Esophagus squamous epithelium (tissue), 5 donors: Measurements from ENCODE around the gene FGF14. TPM values are rescaled to one million over a fixed set of nuclear protein-coding genes. Genes with fewer than 3 reads are reported as not detected.
A peak's percentile ranks its signal among the peaks of the same experiment; 100 is the strongest.

Source experiments
- DNase-seq: peaks from one replicate; lab custom pipeline; 2025; lab: John Stamatoyannopoulos, UW
- H3K27ac ChIP-seq, 4 donors: fragments of 200-600 bp; sonication (generic); one replicate each; pipeline ENCODE4 v1.5.1; 2016 to 2019; ENCODE audit warnings: mild to moderate bottlenecking in 1 of 4
- H3K27me3 ChIP-seq, 4 donors: fragments of 200-600 bp; sonication (generic); 1 replicate in 3 of 4; 2 replicates in 1 of 4; pipeline versions ENCODE4 v1.5.1 to v1.6.0; 2017 to 2021; ENCODE audit warnings: antibody characterized with exemption in 1 of 4
- H3K36me3 ChIP-seq, 3 donors: fragments of 200-600 bp; sonication (generic); one replicate each; pipeline ENCODE4 v1.5.1; 2016 to 2019
- H3K4me1 ChIP-seq, 3 donors: fragments of 200-600 bp; sonication (generic); one replicate each; pipeline ENCODE4 v1.5.1; 2017 to 2019
- H3K4me3 ChIP-seq, 4 donors: fragments of 200-600 bp; sonication (generic); 1 replicate in 3 of 4; 2 replicates in 1 of 4; pipeline ENCODE4 v1.5.1; 2016 to 2019; ENCODE audit warnings: mild to moderate bottlenecking in 2 of 4, moderate library complexity in 1 of 4
- H3K9me3 ChIP-seq, 3 donors: fragments of 200-600 bp; sonication (generic); one replicate each; pipeline ENCODE4 v1.5.1; 2016 to 2019
- POLR2A ChIP-seq, 4 donors: fragments of 450-650 bp; IDR thresholded peaks; one replicate each; pipeline ENCODE4 v1.6.1; 2017; ENCODE audit warnings: antibody characterized with exemption in 4 of 4, mild to moderate bottlenecking in 4 of 4, moderate library complexity in 3 of 4
- WGBS, 2 donors: methylation state at CpG; one replicate each; pipeline ENCODE4 v1.1.5; 2018; 5-methylcytosine and 5-hydroxymethylcytosine counted together
- intact Hi-C: fragments of 100-400 bp; cut with DNase I; formaldehyde crosslinking; loops from one replicate; pipeline ENCODE4 v1.15.0; 2022
- total RNA-seq, 4 donors: library from RNA; depleted of rRNA; stranded (reverse); fragments of >200 nt; gene quantifications; one replicate each; pipeline ENCODE4 v1.1.0, GENCODE V29; 2016
- TF ChIP-seq, protein P1 (sequence below), 6 experiments: fragments of 450-650 bp in 4 of 6; fragments of 200-600 bp in 2 of 6; sonication (generic) in 2 of 6; IDR thresholded peaks; one replicate each; pipeline ENCODE4 v1.5.1; 2016 to 2019; ENCODE audit warnings: antibody characterized with exemption in 6 of 6, mild to moderate bottlenecking in 4 of 6, moderate library complexity in 4 of 6
- donor health status: DM: yes; HTN: yes; CAD: no.

The FGF14 gene
- total RNA-seq, 4 donors from 2014 or later, result 0.11 to 4.2 (median 1.0) TPM

- 49 to 55% methylated on average over 3 of the region's 3 CpGs for WGBS, 2 donors
- Histone ChIP-seq H3K27ac (no peak overlapping the region), H3K4me3 (no peak overlapping the region), H3K4me1 (no peaks in the 10 kb centered on the region), H3K36me3 (no peaks in the 10 kb centered on the region), H3K9me3 (no peaks in the 10 kb centered on the region), H3K27me3 (no peaks in the 10 kb centered on the region)
- DNase-seq, result no peak
- TF ChIP-seq, protein P1, sequence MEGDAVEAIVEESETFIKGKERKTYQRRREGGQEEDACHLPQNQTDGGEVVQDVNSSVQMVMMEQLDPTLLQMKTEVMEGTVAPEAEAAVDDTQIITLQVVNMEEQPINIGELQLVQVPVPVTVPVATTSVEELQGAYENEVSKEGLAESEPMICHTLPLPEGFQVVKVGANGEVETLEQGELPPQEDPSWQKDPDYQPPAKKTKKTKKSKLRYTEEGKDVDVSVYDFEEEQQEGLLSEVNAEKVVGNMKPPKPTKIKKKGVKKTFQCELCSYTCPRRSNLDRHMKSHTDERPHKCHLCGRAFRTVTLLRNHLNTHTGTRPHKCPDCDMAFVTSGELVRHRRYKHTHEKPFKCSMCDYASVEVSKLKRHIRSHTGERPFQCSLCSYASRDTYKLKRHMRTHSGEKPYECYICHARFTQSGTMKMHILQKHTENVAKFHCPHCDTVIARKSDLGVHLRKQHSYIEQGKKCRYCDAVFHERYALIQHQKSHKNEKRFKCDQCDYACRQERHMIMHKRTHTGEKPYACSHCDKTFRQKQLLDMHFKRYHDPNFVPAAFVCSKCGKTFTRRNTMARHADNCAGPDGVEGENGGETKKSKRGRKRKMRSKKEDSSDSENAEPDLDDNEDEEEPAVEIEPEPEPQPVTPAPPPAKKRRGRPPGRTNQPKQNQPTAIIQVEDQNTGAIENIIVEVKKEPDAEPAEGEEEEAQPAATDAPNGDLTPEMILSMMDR (IDR thresholded peaks at IDR 0.05), result no peak
- no peak for TF ChIP-seq POLR2A (IDR thresholded peaks at IDR 0.05)
- intact Hi-C loops, result no loop called here
Measured at GRCh38 chr13:102212729-102213128, 189.1 kb downstream of the FGF14 start.

GRCh38 chr13:102208347-102208746 lies 193.5 kb downstream of the FGF14 start:
- no peak overlapping the region for H3K27ac ChIP-seq
- DNase-seq, result no peak
- intact Hi-C loops, result no loop called here
- H3K4me3 ChIP-seq, result no peak overlapping the region
- H3K9me3 ChIP-seq, result no peaks in the 10 kb centered on the region
- no peaks in the 10 kb centered on the region for H3K4me1 ChIP-seq
- no peaks in the 10 kb centered on the region for H3K27me3 ChIP-seq
- no peaks in the 10 kb centered on the region for H3K36me3 ChIP-seq
- TF ChIP-seq, protein P1 (IDR thresholded peaks at IDR 0.05), result no peak
- TF ChIP-seq POLR2A (IDR thresholded peaks at IDR 0.05), result no peak

- no peaks in the 10 kb centered on the region for H3K36me3 ChIP-seq
- no peak overlapping the region for H3K4me3 ChIP-seq
- H3K27ac ChIP-seq, result no peak overlapping the region
- WGBS, 2 donors, result 88 to 89% methylated on average over 3 of the region's 3 CpGs
- intact Hi-C loops, result no loop called here
- DNase-seq, result no peak
- TF ChIP-seq, protein P1 (IDR thresholded peaks at IDR 0.05), result no peak
- no peak for TF ChIP-seq POLR2A (IDR thresholded peaks at IDR 0.05)
- H3K4me1 ChIP-seq, result no peaks in the 10 kb centered on the region
- H3K27me3 ChIP-seq, result no peaks in the 10 kb centered on the region
- no peaks in the 10 kb centered on the region for H3K9me3 ChIP-seq
Measured at GRCh38 chr13:102207680-102208342, 194.0 kb downstream of the FGF14 start.

DNA sequence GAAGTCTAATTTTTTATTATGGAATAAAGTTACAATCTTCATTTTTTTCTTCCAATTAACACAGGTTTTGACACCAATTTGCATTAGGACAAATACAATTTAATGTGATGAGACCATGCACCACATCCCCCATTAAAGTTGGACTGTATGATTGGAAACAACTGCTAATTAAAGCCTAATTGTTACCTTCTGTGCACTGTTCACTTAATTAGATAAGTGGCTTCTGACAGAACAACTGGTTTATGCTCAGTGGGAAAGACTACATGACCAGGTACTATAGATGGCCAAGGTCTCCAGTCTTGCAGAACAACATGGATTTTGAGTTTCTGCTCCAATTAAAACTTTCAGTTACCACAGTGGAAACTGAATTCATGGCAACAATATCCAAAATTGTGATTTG lies 198.1 kb downstream of the FGF14 start:
- H3K27ac ChIP-seq, result no peak overlapping the region
- no peaks in the 10 kb centered on the region for H3K9me3 ChIP-seq
- TF ChIP-seq POLR2A (IDR thresholded peaks at IDR 0.05), result no peak
- TF ChIP-seq, protein P1 (IDR thresholded peaks at IDR 0.05), result no peak
- H3K27me3 ChIP-seq, result no peaks in the 10 kb centered on the region
- no peak for DNase-seq
- no peaks in the 10 kb centered on the region for H3K4me1 ChIP-seq
- intact Hi-C loops, result no loop called here
- H3K36me3 ChIP-seq, result no peaks in the 10 kb centered on the region
- H3K4me3 ChIP-seq, result no peak overlapping the region

- TF ChIP-seq POLR2A (IDR thresholded peaks at IDR 0.05), result no peak
- TF ChIP-seq, protein P1 (IDR thresholded peaks at IDR 0.05), result no peak
- DNase-seq, result no peak
- H3K9me3 ChIP-seq, result no peaks in the 10 kb centered on the region
- H3K27me3 ChIP-seq, result no peaks in the 10 kb centered on the region
- intact Hi-C loops, result no loop called here
- no peak overlapping the region for H3K4me3 ChIP-seq
- H3K36me3 ChIP-seq, result no peaks in the 10 kb centered on the region
- WGBS, 2 donors, result 58 to 63% methylated on average over 7 of the region's 7 CpGs
- peak overlapping the region in 1 of 4 donors; percentile 11 for H3K27ac ChIP-seq
- H3K4me1 ChIP-seq, result peaks cover 0 to 4% (median 0%) of the 10 kb centered on the region in 3 donors
Measured at GRCh38 chr13:102198418-102199311, 203.2 kb downstream of the FGF14 start.
